H54 (cell line): ENCODE measurements around the gene THNSL1.
"Not testable (repeated sequence)": the region's sequence is repeated elsewhere in the genome, so short reads cannot be mapped to it uniquely, and the experiment has no call there.

ENCODE experiments used
- DNase-seq: peaks from one replicate; pipeline ENCODE4 v3.0.0; 2011; ENCODE audit warnings: low spot score, mixed read lengths; ENCODE audit not compliant: insufficient read length
- FAIRE-seq: peaks from 3 replicates; lab custom pipeline; 2011; peaks lifted over from hg19 to GRCh38; lab: Jason Lieb, UNC
- POLR2A ChIP-seq: IDR thresholded peaks from 2 replicates; pipeline ENCODE4 v1.6.1; 2011; ENCODE audit warnings: low read depth, mild to moderate bottlenecking, low read length

The THNSL1 gene

GRCh38 chr10:24988831-24989640 is 27.4 kb upstream of the THNSL1 start:
- TF ChIP-seq POLR2A, result no peak

GRCh38 chr10:24989867-24990266 is 26.5 kb upstream of the THNSL1 start:
- no peak for FAIRE-seq
- no peak for TF ChIP-seq POLR2A
- DNase-seq, result no peak

More at GRCh38 chr10:24988831-24989640, 27.4 kb upstream of the THNSL1 start:
- DNase-seq (no peak), FAIRE-seq (peak; percentile 55)

- FAIRE-seq (no peak), DNase-seq (no peak)
- TF ChIP-seq POLR2A, result no peak
Observed at GRCh38 chr10:24991298-24991697, 25.1 kb upstream of the THNSL1 start.

GRCh38 chr10:24992512-24993133 is 23.8 kb upstream of the THNSL1 start:
- no peak for TF ChIP-seq POLR2A
- FAIRE-seq (no peak), DNase-seq (no peak)

GRCh38 chr10:24993237-24993958 is 23.0 kb upstream of the THNSL1 start:
- DNase-seq (no peak), FAIRE-seq (no peak)
- TF ChIP-seq POLR2A, result no peak

GRCh38 chr10:24995072-24995471 is 21.3 kb upstream of the THNSL1 start:
- TF ChIP-seq POLR2A, result no peak
- no peak for DNase-seq
- FAIRE-seq, result no peak

- DNase-seq (no peak), FAIRE-seq (no peak)
- TF ChIP-seq POLR2A, result no peak
Observed at GRCh38 chr10:24998044-24998443, 18.4 kb upstream of the THNSL1 start.

- not testable (repeated sequence) for FAIRE-seq, DNase-seq
Observed at GRCh38 chr10:25011591-25011990, 4.8 kb upstream of the THNSL1 start.

- FAIRE-seq (no peak), DNase-seq (no peak)
- no peak for TF ChIP-seq POLR2A
Observed at GRCh38 chr10:25014579-25014978, 1.8 kb upstream of the THNSL1 start.

- no peak for TF ChIP-seq POLR2A
- DNase-seq (peak; percentile 54), FAIRE-seq (no peak)
Observed at GRCh38 chr10:25015828-25016375, 510 bp upstream of the THNSL1 start, which contains the start of gene ENKUR. TSS of gene ENKUR (minus strand) at chr10:25016158. CDS start at chr10:25015936, 222 bp downstream.

GRCh38 chr10:25017154-25017590 is 760 bp downstream of the THNSL1 start:
- FAIRE-seq (no peak), DNase-seq (no peak)
- no peak for TF ChIP-seq POLR2A

GRCh38 chr10:25017661-25018060 is 1.2 kb downstream of the THNSL1 start:
- DNase-seq (no peak), FAIRE-seq (no peak)
- no peak for TF ChIP-seq POLR2A

- no peak for TF ChIP-seq POLR2A
- FAIRE-seq, result peak; percentile 36
- DNase-seq, result no peak
Observed at GRCh38 chr10:25018703-25019102, 2.3 kb downstream of the THNSL1 start.

GRCh38 chr10:25023278-25023677 is 6.9 kb downstream of the THNSL1 start:
- FAIRE-seq, result peak; percentile 38
- no peak for TF ChIP-seq POLR2A
- no peak for DNase-seq
